Measurements from ENCODE around the gene INPP5A. TPM values are rescaled to one million over a fixed set of nuclear protein-coding genes. Genes with fewer than 3 reads are reported as not detected.

The INPP5A gene
- total RNA-seq, 4 donors from 2014 or later: 31.2 to 51.8 (median 41.5) TPM

GRCh38 chr10:132652446-132652845, 114.9 kb downstream of the INPP5A start:
- no peak for DNase-seq (ENCODE audit: low spot score in 2 of 2)
- TF ChIP-seq CTCF (IDR thresholded peaks at IDR 0.05) (no peak), POLR2A (IDR thresholded peaks at IDR 0.05) (no peak)
- no peak overlapping the region for H3K4me3 ChIP-seq (ENCODE audit: low read depth, poor library complexity, severe bottlenecking)
- intact Hi-C loops (cut with DNase I; ENCODE audit: low total_unique reads): no loop called here
- WGBS, 2 donors: 92 to 96% methylated on average over 15 of the region's 15 CpGs

- DNase-seq (ENCODE audit: low spot score in 2 of 2): no peak
- TF ChIP-seq CTCF (IDR thresholded peaks at IDR 0.05) (no peak), POLR2A (IDR thresholded peaks at IDR 0.05) (no peak)
- H3K4me3 ChIP-seq (ENCODE audit: low read depth, poor library complexity, severe bottlenecking): no peak overlapping the region
- intact Hi-C loops (cut with DNase I; ENCODE audit: low total_unique reads): no loop called here
- WGBS, 2 donors: 93% methylated on average over 16 to 31 of the region's 31 CpGs
Observed at GRCh38 chr10:132652936-132653590, 115.5 kb downstream of the INPP5A start.

- no peak overlapping the region for H3K4me3 ChIP-seq (ENCODE audit: low read depth, poor library complexity, severe bottlenecking)
- WGBS, 2 donors: 91 to 94% methylated on average over 19 to 20 of the region's 20 CpGs
- no peak for TF ChIP-seq CTCF (IDR thresholded peaks at IDR 0.05)
- TF ChIP-seq POLR2A (IDR thresholded peaks at IDR 0.05): no peak
- intact Hi-C loops (cut with DNase I; ENCODE audit: low total_unique reads): no loop called here
- DNase-seq (ENCODE audit: low spot score in 2 of 2): no peak
Observed at GRCh38 chr10:132653721-132654120, 116.1 kb downstream of the INPP5A start.

- no peak for DNase-seq (ENCODE audit: low spot score in 2 of 2)
- 91 to 94% methylated on average over 8 to 12 of the region's 12 CpGs for WGBS, 2 donors
- TF ChIP-seq CTCF (IDR thresholded peaks at IDR 0.05) (no peak), POLR2A (IDR thresholded peaks at IDR 0.05) (no peak)
Observed at GRCh38 chr10:132654121-132654571, 116.6 kb downstream of the INPP5A start.

DNA sequence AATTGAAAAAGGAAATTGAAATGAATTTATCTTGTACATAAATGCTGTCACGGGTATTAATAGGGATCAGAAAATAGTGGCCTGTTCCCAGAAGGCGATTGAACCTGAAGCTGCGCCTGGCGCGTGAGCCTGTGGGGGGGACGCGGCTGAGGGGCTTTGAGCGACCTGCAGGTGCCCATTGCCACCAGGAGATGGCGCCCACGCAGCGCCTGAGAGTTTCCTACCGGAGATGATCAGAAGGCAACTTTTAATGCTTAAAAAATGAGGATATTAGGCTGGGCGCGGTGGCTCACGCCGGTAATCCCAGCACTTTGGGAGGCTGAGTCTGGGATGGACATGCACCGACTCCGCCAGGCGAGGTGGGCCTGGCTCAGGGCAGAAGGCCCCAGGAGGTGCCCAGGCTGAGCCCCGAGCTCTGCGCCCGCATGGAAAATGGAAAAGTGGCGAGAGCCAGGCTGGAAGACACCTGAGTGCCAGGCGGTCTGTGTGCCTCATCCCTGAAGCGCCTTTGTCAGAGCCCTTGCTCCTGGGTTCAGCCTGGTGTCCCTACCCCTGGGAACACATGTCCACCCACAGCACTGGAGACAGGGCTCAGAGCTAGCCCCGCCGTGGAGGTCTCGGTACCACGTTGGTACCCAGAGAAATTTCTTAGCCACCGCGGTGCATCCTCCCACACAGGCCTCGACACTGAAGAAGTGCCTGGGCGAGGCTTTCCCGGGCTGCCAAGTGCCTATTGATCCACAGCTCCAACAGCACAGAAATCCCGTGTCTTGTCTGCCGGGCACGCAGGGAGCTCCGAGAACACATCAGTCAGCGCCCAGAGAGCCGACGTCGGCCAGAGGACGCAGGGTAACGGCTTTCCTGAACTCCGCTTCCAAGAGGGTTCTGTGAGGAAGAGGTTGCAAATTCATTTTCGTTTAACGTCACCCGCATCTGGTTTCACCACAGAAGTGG, 117.4 kb downstream of the INPP5A start:
- WGBS, 2 donors: 70 to 72% methylated on average over 35 to 43 of the region's 48 CpGs
- DNase-seq (ENCODE audit: low spot score in 2 of 2): no peak
- intact Hi-C loops (cut with DNase I; ENCODE audit: low total_unique reads): no loop called here
- H3K4me3 ChIP-seq (ENCODE audit: low read depth, poor library complexity, severe bottlenecking): no peak overlapping the region
- TF ChIP-seq CTCF (IDR thresholded peaks at IDR 0.05) (no peak), POLR2A (IDR thresholded peaks at IDR 0.05) (no peak)

More at GRCh38 chr10:132654121-132654571, 116.6 kb downstream of the INPP5A start:
- intact Hi-C loops (cut with DNase I; ENCODE audit: low total_unique reads): no loop called here
- no peak overlapping the region for H3K4me3 ChIP-seq (ENCODE audit: low read depth, poor library complexity, severe bottlenecking)

Measured in lower leg skin (tissue), 4 donors.